K562 (cell line): Measurements from ENCODE around the gene PI4KA. TPM values are rescaled to one million over a fixed set of nuclear protein-coding genes. Genes with fewer than 3 reads are reported as not detected.

ENCODE experiments used
- AFF1 ChIP-seq, 2 experiments: fragments of 450-650 bp; IDR thresholded peaks; 2 replicates each; pipeline ENCODE4 v1.6.1; 2018; ENCODE audit warnings: mild to moderate bottlenecking in 2 of 2, low read depth in 1 of 2; ENCODE audit not compliant: partially characterized antibody in 2 of 2
- BRD9 ChIP-seq: fragments of 450-650 bp; IDR thresholded peaks from 2 replicates; pipeline ENCODE4 v1.6.1; 2018; ENCODE audit warnings: low read depth; ENCODE audit not compliant: partially characterized antibody
- CREB5 ChIP-seq: fragments of 250-450 bp; sonication (Bioruptor Pico); IDR thresholded peaks from 2 replicates; pipeline ENCODE4 v1.5.0; 2020; ENCODE audit warnings: mild to moderate bottlenecking
- CTBP1 ChIP-seq: fragments of 450-650 bp; IDR thresholded peaks from 2 replicates; pipeline ENCODE4 v1.6.1; 2016; ENCODE audit warnings: borderline replicate concordance
- DDX20 ChIP-seq: fragments of 450-650 bp; IDR thresholded peaks from 2 replicates; pipeline ENCODE4 v1.6.1; 2016; ENCODE audit warnings: missing genetic modification characterization, low read depth, mild to moderate bottlenecking, missing compliant biosample characterization, moderate library complexity
- FUS ChIP-seq: fragments of 200-400 bp; formaldehyde crosslinking; optimal IDR thresholded peaks from 2 replicates; pipeline ENCODE3; 2017; ENCODE audit warnings: low read depth, low read length
- GABPA ChIP-seq: fragments of 200-800 bp; sonication (Bioruptor generic); conservative IDR thresholded peaks from 2 replicates; pipeline ENCODE4 v1.6.1; 2016; ENCODE audit warnings: low read depth, missing genetic modification characterization, missing compliant biosample characterization
- HLTF ChIP-seq: fragments of 450-650 bp; IDR thresholded peaks from 2 replicates; pipeline ENCODE4 v1.6.1; 2016
- IRF2 ChIP-seq: sonication (generic); formaldehyde crosslinking; IDR thresholded peaks from 2 replicates; pipeline ENCODE4 v1.8.1; 2022; ENCODE audit warnings: mild to moderate bottlenecking, missing genetic modification reagents
- MAX ChIP-seq: sonication (generic); formaldehyde crosslinking; IDR thresholded peaks from 2 replicates; pipeline ENCODE4 v1.9.0; 2022; ENCODE audit warnings: mild to moderate bottlenecking, missing genetic modification reagents
- POLR3A ChIP-seq: IDR thresholded peaks from 2 replicates; pipeline ENCODE4 v1.6.1; 2011; ENCODE audit warnings: borderline replicate concordance, mild to moderate bottlenecking, moderate library complexity; ENCODE audit not compliant: insufficient read length, insufficient read depth; ENCODE audit errors: extremely low read depth
- PTBP1 ChIP-seq: fragments of 200-400 bp; formaldehyde crosslinking; IDR thresholded peaks from 2 replicates; pipeline ENCODE4 v1.6.1; 2017; ENCODE audit warnings: low read depth, low read length
- PTRF ChIP-seq: fragments of 450-650 bp; IDR thresholded peaks from 2 replicates; pipeline ENCODE4 v1.6.1; 2016; ENCODE audit warnings: mild to moderate bottlenecking, missing genetic modification characterization, missing compliant biosample characterization
- RFX1 ChIP-seq: fragments of 450-650 bp; IDR thresholded peaks from 2 replicates; pipeline ENCODE4 v1.6.1; 2016; ENCODE audit warnings: mild to moderate bottlenecking, moderate library complexity
- SMAD4 ChIP-seq: fragments of 250-450 bp; sonication (Bioruptor Pico); conservative IDR thresholded peaks from 2 replicates; pipeline ENCODE4 v1.8.0; 2021; ENCODE audit warnings: inconsistent platforms, mild to moderate bottlenecking, moderate library complexity
- ZNF121 ChIP-seq: sonication (generic); formaldehyde crosslinking; conservative IDR thresholded peaks from 2 replicates; pipeline ENCODE4 v1.8.0; 2022; ENCODE audit warnings: missing genetic modification reagents
- ZNF143 ChIP-seq: sonication (generic); formaldehyde crosslinking; IDR thresholded peaks from 2 replicates; pipeline ENCODE4 v1.9.0; 2022; ENCODE audit warnings: mild to moderate bottlenecking, missing genetic modification reagents
- ZNF311 ChIP-seq: fragments of 250-450 bp; sonication (Bioruptor Pico); IDR thresholded peaks from 2 replicates; pipeline ENCODE4 v1.4.0; 2020; ENCODE audit warnings: mild to moderate bottlenecking, moderate library complexity
- ZNF408 ChIP-seq: fragments of 250-450 bp; sonication (Bioruptor Pico); IDR thresholded peaks from 2 replicates; pipeline ENCODE4 v1.4.0; 2020; ENCODE audit warnings: low read depth, mild to moderate bottlenecking, moderate library complexity
- ZNF511 ChIP-seq: sonication (generic); formaldehyde crosslinking; IDR thresholded peaks from 2 replicates; pipeline ENCODE4 v1.8.0; 2022; ENCODE audit warnings: mild to moderate bottlenecking, missing genetic modification reagents
- ZNF717 ChIP-seq: fragments of 250-450 bp; sonication (Bioruptor Pico); IDR thresholded peaks from 2 replicates; pipeline ENCODE4 v1.5.0; 2021
- ZNF76 ChIP-seq: fragments of 250-450 bp; sonication (Bioruptor Pico); IDR thresholded peaks from 2 replicates; pipeline ENCODE4 v1.4.0; 2020; ENCODE audit warnings: mild to moderate bottlenecking, moderate library complexity, borderline replicate concordance
- ZNF830 ChIP-seq: fragments of 250-450 bp; sonication (Bioruptor Pico); IDR thresholded peaks from 2 replicates; pipeline ENCODE4 v1.5.0; 2021; ENCODE audit warnings: mild to moderate bottlenecking
- polyA plus RNA-seq, 8 experiments: library from polyadenylated mRNA; depleted of rRNA in 4 of 8; stranded (reverse) in 5 of 8; unstranded in 3 of 8; fragments of >200 nt; fragmentation: Nextera tagmentation in 2 of 8; fragmentation: Illumina TruSeq in 1 of 8; extraction: Ambion mirVana in 2 of 8; extraction: Trizol in 1 of 8; gene quantifications; 2 replicates each; pipeline versions ENCODE4 v1.2.1 to v1.2.3, GENCODE V29; 2011 to 2014; ENCODE audit warnings: inconsistent platforms in 1 of 8, missing spikeins in 1 of 8
- total RNA-seq, 7 experiments: library from RNA; depleted of rRNA in 6 of 7; stranded (reverse); fragments of >200 nt in 6 of 7; fragmentation: Illumina TruSeq in 2 of 7; extraction: Trizol in 2 of 7; gene quantifications; 2 replicates each; pipeline versions ENCODE4 v1.2.1 to v1.2.3, GENCODE V29; 2011 to 2021; ENCODE audit warnings: low replicate concordance in 1 of 7

Gene PI4KA
- total and polyA plus RNA-seq, 9 of the 15 experiments (the other 6 are each of a cell fraction or from before 2014, with no cell fraction given): 7.3 to 187 (median 84.7) TPM

- TF ChIP-seq CREB5 (CRISPR knock-in tag) (no peak), RFX1 (no peak), MAX (peak; percentile 43; the same call in 1 of the 2 replicates), IRF2 (peak; percentile 76; the same call in 1 of the 2 replicates), PTRF (tag) (no peak), POLR3A (no peak), DDX20 (no peak), PTBP1 (no peak), ZNF311 (no peak), BRD9 (no peak), ZNF408 (CRISPR knock-in tag) (no peak; the same call in 1 of the 2 replicates), GABPA (tag) (no peak), FUS (no peak), ZNF830 (no peak), SMAD4 (CRISPR knock-in tag) (no peak), AFF1 (IDR thresholded peaks at IDR 0.05; ENCODE audit: low read depth in 1 of 2, partially characterized antibody in 2 of 2) (no peak), CTBP1 (no peak), ZNF76 (CRISPR knock-in tag) (no peak), ZNF121 (CRISPR knock-in tag) (no peak), ZNF511 (CRISPR knock-in tag) (peak; percentile 73; the same call in 1 of the 2 replicates), HLTF (no peak), ZNF143 (peak; percentile 60; the same call in 1 of the 2 replicates), ZNF717 (CRISPR knock-in tag) (no peak)
These were observed 66.2 kb downstream of the PI4KA start (continued) for GRCh38 chr22:20792221-20792965.
